ENCODE results near the gene IDI2.

DNA sequence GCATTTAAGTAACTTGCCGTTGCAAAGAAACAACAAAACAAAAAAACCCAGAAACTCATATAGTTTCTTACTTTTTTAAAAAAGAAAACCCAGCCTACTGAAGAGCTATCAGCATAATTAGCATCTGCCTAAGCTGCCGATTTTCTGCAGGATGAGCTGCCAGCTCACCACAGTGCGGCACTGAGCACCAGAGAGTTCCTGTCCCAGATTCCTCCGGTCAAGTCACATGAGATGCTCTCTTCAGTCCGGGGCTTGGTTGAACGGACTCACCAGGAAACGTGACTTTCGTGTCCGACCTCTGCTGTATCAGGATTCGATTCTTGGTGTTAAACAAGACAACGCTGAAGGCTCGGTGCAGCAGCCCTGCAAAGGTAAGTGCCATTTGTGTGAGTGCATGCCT is 3.2 kb downstream of the IDI2 start:
- TF ChIP-seq, protein P1, sequence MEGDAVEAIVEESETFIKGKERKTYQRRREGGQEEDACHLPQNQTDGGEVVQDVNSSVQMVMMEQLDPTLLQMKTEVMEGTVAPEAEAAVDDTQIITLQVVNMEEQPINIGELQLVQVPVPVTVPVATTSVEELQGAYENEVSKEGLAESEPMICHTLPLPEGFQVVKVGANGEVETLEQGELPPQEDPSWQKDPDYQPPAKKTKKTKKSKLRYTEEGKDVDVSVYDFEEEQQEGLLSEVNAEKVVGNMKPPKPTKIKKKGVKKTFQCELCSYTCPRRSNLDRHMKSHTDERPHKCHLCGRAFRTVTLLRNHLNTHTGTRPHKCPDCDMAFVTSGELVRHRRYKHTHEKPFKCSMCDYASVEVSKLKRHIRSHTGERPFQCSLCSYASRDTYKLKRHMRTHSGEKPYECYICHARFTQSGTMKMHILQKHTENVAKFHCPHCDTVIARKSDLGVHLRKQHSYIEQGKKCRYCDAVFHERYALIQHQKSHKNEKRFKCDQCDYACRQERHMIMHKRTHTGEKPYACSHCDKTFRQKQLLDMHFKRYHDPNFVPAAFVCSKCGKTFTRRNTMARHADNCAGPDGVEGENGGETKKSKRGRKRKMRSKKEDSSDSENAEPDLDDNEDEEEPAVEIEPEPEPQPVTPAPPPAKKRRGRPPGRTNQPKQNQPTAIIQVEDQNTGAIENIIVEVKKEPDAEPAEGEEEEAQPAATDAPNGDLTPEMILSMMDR (IDR thresholded peaks at IDR 0.05) = no peak
- no peak for TF ChIP-seq EP300 (IDR thresholded peaks at IDR 0.05)
- TF ChIP-seq POLR2A (IDR thresholded peaks at IDR 0.05) = no peak

All from tibial nerve (tissue), 4 donors.